NCI-H1092 (cell line): ENCODE data around the gene KIF1A.
"Not testable (repeated sequence)": the region's sequence is repeated elsewhere in the genome, so short reads cannot be mapped to it uniquely, and the experiment has no call there.

Source experiments
- DNase-seq: peaks from one replicate; lab custom pipeline; 2025; lab: John Stamatoyannopoulos, UW

The KIF1A gene

DNA sequence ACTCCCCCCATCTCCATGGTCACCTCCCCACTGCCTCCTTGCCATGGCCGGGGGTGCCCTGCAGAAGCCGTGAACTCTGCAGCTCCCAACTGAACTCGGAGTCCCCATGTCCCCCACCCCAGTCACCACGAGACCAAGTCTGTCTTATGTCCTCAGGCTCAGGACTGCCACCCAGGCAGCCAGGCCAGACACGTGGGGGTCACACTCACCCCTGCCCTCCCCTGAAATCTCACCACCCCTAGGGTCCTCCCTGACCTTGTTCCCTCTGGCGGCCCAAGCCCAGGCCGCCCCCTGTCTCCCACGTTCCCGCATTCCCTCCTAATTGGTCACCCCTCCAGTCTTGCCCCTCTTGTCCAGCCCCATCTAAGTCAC lies 117.4 kb downstream of the KIF1A start:
- DNase-seq: no peak

DNA sequence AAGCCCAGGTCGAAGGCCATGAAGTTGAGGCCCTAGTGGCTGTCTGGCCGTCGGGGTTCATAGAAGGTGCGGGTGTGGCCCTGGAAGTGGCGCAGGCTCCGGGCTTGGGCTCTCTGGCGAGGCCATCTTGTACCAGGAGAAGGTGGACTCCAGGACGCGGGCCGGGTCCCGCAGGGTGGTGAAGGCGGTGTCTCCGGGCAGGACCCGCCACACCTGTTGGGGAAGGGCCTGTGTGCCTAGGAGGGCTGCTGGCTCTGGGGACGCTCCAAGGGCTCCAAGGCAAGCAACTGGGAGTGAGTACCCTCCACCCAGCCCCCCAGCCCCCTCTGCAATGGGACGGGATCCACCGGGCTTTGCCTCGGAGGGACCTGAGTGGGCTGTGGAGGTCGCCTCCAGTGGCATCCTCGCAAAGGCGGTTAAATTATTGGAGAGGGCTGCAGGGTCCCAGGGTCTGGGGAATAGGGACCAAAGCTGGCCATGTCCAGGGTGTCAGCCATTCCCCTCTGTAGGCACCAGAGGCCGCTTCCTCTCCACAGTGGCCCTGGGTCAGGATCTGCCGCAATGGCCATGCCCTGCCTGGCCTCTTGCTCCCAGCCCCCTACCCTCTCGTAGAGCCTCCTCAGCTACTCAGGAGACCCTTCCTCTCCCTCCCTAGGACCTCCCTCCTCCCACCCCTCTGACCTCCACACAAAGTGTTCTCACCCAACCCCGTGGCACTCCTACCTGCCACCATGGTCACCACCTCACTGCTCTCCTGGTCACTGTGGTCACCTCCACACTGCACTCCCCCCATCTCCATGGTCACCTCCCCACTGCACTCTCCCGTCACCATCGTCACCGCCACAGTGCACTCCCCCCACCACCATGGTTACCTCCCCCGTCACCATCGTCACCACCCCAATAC lies 118.0 kb downstream of the KIF1A start:
- DNase-seq: no peak

DNA sequence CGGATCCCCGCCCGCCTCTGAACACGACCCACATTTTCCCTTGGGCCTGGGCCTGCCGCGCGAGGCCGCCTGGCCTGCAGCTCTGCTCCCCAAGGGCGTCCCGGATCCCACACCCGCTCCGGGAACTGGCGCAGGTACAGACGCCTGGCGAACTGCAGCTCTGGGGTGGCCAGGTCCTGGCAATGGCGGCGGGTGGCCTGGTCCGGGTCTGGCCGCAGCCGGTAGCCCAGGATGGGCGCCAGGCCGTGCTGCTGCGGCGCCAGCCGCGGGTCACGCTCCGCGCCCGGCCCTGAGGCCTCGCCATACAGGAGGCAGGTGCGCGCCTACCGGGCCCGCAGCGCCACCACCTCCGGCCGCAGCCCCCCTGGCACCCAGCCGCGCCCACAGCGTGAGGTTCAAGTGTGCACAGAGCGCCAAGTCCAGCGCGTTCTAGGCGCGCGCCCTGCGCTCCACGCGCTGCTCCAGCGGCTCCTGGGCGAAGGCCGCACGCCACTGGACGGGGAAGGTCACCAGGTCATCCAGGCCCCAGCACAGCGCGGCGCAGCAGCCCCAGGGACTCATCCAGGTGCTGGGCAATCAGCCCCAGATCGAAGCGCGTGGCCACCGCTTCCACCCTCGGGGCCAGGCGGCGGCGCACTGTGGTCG lies 118.8 kb downstream of the KIF1A start:
- DNase-seq: no peak

DNA sequence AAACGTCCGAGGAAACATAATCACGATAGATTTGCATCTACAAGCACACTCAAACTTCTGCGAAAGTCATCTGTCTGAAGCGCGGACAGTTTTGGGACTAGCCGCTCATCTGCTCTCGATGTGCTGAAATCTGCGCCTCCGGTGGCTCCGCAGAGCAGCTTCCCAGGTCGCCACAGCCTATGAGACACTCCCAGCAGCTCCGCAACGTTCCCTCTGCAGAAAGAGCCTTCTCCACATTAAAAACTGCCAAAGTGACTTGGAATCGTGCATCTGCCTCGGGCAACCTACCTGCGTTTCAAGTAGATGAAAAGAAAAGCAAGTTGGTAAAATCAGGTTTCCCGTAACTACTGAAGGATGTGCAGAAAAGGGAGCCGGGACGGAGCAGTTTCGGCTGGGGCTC lies 119.4 kb downstream of the KIF1A start:
- not testable (repeated sequence) for DNase-seq

DNA sequence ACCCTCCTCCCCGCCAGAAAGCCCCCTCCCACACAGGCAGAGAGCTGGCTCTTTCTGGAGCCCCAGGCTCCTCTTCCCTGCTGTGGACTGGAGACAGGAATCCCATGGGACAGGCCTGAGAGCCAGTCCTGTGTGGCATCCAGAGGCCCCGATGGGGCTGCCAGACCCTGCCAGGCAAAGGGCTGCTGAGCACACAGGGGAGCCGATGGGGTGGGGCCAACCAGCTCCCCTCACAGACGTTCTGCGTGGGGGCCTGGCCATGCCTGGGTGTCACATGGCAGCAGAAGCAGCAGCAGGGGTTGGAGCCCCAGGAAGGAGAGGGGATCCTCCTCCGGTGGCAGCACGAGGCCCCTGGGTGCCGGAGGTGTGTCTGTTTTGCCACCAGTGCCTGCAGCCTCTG lies 120.2 kb downstream of the KIF1A start:
- DNase-seq: not testable (repeated sequence)

DNA sequence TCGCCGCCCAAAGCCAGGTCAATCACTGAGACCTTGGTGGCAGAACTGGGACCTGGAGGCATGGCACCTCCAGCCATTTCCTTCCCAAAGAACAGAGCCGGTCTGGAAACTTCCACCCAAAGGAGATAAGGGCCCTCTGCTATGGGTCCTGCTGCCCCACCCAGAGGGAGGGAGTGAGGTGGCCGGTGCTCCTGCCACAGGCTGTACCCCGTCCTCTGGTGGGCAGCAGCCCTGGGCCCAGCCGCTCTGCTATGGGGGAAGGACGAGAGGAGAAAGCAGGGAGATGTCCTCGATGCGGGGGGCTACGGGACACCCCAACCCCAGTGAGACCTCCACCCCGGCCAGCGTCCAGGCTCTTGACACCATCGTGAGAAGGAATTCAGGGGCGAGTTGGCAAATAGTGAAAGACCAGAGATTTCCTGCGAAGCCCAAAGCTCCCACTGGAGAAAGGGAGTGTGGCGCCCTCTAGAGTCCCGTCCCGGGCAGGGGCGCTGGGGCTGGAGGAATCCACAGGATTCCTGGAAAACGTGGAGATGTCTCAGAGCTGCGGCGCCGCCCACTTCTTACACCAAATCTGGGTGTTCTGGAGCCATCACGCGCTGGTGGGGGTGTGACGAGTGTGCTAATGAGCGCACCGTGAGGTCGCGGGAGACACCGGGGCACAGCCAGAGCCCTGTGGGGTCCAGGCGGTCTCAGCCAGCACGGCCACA lies 121.0 kb downstream of the KIF1A start:
- not testable (repeated sequence) for DNase-seq

DNA sequence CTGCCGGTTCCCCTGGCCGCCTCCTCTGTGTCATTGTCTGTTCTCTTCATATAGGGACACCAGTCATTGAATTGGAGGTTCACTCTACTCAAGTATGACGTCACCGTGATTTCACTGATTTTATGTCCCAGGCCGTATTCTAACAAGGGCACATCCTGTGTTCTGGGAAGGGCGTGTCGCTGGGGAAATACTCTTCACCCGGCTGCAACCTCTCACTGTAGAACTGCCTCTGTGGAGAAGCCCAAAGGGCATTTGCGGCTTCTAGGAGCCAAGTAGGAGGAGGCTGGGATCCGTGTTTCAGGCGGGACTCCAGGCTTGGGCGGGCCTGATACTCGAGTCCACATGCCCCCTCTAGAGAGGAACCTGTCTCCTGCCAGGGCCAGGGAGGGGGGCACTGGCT lies 123.5 kb downstream of the KIF1A start:
- not testable (repeated sequence) for DNase-seq

DNA sequence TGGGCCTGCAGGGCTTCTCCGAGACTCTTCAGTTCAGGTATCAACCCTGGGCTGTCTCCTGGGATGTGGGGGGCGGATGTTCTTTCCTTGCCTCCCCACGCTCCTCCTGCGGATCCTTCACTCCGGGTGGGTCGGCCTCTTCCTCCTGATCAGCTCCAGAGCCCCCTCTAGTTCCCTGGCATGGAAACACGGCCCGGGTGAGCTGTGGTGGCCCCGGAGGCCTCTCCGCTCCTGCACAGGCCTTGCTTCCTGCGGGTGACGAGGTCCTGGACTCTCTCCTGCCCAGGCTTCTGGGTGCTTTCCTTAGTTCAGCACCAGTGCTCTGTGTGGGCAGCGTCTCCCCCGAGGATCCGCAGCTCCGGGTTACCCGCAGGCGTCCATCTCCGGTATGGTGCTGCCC lies 124.4 kb downstream of the KIF1A start:
- DNase-seq: not testable (repeated sequence)

DNA sequence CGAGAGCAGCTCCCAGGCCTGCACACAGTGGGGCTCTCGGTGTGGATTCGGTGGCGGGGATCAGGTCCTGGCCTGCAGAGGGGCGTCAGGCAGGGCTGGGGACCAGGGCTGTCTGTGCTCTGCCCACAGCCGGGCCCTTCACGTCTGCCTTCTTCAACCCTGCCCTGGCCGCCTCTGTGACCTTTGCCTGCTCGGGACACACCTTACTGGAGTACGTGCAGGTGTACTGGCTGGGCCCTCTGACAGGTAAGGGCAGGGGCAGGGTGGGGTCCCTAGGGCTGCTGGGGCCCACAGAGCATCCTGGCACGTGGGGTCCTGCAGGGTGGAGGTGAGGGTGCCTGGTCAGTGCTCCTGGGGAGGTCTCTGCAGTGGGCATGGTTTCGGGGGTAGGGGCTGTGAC lies 125.7 kb downstream of the KIF1A start:
- not testable (repeated sequence) for DNase-seq

DNA sequence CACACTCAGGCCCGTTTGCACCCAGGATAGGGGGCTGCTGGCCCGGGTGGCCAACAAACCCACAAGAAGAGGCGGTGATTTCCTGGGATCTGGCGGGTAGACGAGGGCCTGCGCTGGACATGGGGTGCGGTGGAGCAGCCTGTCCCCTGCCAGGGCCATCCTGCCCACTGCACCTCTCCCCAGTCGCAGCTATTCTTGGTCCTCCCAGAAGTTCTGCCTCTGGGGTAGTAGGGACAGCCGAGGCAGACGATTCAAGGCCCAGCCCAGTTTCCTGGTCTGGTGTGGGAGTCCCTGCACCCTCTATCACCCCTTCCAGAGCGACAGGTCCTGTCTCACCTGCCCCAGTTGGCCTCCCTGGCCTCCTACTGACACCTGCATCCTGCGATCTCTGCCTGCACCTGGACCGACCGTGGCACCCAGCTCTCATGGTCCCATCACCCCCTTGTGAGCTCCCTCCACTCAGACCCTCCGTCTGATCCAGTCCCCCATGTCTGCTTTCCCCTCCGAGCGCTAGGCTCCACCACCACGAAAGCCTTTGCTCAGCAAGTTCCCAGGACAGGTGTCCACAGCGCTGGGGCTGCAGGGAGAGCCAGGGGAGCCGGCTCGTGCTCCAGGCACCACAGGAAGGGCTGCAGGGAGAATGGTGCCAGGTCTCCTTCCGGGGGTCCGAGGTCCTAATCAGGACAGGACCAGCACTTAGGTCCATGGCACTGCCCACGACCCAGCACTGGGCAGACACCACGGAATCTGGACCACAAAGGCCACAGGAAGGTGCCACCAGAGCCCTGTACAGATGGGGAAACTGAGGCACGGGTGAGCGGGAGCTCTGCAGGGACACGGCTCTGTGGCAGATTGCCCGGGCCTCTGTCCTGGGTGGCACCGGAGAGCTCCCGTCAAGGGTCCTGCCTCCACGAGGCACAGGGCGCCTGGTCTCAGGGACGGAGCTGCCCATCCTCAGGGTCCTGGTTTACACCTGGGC lies 127.1 kb downstream of the KIF1A start:
- DNase-seq: not testable (repeated sequence)

DNA sequence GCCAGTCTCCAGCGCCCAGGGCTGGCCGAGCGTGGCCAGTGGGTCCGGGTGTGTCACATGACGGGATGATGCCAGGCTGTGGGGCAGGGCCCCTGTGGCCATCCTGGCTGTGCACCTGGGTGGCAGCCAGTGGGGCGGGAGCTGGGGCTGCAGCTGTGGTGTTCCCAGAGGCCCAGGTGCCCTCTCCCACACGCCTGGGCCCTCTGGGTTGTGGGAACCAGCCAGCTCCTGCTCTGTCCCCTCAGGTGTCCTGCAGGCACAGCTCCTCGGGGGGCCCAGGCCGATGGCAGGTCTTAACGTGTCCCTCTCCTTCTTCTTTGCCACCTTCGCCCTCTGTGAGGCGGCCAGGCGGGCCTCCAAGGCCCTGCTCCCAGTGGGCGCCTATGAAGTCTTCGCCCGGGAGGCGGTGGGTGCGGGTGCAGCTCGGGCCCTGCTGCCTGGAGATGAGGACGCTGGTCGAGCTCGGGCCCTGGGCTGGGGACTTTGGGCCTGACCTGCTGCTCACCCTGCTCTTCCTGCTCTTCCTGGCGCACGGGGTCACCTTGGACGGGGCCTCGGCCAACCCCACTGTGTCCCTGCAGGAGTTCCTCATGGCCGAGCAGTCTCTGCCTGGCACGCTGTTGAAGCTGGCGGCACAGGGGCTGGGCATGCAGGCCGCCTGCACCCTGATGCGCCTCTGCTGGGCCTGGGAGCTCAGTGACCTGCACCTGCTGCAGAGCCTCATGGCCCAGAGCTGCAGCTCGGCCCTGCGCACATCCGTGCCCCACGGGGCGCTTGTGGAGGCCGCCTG lies 128.2 kb downstream of the KIF1A start, which contains the start of gene AQP12A:
Gene AQP12A, plus strand, starts transcription at position 236 of the 790 bp plus-strand sequence. Its CDS starts 48 bp downstream, at position 284.
- DNase-seq: not testable (repeated sequence)

DNA sequence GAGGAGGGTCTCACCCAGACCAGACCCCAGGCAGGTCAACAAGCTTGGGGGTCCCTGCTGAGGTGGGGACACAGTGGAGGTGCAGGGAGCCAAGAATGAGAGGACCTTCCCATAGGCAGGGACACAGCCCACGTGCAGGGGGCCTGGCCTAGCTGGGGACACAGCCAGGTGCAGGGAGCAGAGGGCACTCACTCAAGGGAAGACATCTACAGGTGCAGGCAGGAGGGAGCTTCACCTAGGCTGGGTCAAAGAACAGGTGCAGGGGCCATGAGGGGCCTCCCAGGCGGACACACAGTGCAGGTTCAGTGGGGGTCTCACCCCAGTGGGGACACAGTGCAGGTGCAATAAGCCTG lies 129.0 kb downstream of the KIF1A start:
- not testable (repeated sequence) for DNase-seq

DNA sequence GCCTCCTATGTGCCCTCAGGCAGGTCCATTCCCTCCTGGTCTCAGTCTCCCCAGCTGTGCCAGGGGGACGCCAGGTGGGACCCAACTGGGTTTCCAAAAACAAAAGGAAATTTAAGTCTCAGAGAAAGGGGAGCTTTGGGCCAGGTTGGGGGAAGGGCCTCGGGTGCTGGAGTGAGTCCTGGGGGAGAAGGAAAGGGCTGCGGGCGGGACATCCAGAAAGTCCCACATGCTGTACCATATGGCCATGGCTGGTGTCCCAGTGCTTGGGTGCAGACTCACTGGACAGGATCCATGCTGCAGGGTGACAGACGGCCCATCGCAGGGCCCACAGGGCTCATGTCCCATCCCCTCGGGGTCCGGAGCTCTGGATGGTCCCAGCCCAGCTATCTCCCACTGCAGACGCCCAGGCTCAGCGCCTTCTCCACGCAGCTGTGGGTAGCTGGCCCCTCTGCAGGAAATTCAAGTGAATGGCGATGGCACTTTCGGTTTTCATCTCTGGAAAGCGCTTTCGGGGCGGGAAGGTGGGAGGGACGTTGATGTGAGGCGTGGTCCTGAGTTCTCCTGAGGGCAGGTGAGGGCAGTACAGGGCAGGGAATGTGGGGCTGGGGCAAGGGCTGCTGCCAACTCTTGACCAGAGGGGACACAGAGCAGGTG lies 129.5 kb downstream of the KIF1A start:
- DNase-seq: not testable (repeated sequence)

DNA sequence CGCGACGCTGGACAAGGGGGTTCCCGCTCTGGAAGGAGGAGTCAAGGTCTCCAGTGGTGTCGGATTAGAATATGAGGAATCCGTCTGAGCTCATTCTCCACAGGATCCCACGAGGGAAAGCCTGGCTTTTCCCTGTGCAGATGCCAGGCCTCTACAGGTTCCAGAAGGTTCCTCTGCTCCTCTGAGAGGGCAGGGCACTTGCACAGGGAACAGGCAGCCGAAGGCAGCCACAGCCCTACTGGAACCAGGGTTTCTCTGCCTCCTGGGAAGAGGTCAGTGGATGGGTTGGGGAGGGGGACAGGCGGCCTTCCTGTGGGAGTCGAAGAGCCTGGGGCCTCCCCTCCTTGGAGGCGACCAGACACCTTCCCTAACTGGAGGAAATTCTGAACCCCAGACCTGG lies 130.0 kb downstream of the KIF1A start:
- no peak for DNase-seq

DNA sequence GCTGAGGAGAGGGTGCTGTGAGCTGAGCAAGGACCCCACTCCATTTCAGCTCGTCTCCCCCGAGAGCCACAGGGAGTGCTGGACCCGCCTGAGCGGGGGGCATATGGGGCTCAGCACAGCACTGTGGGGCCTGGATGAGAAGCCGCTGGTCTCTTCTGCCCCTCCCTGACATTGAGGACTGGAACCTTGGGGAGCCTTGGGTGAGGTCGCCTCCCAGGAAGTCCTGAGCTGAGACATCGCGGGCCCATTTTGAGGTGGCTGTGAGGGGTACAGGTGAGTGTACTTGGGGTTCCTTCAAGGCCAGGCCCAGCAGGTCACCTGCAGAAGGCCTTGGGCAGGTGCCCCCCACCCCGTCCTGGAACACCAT lies 131.5 kb downstream of the KIF1A start:
- DNase-seq: no peak

DNA sequence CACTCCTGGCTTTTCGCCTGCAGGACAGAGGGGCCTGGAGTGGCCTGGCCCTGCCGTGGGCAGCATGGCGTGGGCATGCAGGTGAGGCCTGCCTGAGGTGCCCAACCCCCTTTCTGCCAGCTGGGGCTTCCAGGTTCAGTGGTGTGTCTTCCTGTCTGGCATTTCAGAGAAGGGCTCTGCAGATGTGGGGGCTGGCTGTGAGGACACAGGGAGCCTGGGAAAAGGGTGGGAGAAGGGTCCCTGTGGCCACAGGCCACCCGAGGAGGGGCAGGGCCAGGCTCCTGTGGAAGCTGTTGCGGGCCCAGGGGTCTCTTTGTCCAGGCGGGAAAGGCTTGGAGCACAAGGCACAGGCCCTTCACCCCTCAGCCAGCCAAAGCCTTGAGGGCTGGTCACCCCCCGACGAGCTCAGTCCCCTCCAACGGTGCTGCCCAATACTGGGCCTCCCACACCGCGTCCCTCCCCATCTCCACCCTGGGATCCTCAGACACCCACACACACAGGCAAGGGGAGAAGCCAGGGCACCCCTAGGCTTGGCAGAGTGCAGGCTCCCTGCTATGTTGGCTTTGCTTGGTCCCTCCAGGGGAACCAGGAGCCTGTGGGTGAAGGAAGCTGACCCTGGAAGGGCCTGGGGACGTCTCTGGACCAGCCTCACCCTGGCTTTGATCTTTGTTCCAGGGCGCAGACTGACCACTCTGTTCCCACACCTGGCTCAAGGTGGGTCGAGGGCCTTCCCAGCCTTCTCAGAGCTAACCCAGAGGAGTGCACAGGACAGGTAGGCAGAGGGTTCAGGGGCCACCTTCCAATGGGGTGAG lies 132.1 kb downstream of the KIF1A start:
- no peak for DNase-seq

DNA sequence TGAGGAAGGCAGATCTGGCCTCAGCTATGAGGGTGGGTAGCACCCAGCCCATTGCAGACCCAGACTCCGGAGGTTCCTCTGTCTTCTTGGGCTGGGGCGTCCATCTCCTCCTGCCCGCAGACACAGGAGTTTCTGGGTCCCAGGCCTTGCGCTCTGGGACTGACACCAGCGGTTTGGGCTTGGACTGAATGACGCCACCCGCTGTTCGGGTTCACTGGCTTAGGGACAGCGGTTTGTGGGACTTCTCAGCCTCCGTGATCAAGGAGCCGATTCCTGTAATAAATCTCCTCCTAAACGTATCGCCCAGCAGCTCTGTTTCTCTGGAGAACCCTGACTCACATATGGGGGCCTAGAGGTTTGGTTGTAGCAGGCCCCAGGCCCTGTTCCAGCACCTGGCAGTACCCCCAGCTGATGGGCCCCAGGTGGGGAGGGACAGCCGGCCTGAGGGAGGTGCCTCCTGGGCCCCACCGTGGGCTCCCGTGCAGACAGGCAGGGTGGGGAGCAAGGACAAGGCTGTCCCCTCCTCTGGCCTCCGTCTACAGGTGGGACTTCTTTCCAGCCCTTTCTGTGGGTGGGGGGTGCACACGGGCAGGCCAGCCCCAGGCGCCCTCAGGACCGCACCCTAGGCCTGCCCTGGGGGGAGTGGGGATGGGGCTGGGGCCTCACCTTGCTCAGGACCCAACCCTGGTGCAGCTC lies 132.8 kb downstream of the KIF1A start:
- DNase-seq: no peak

DNA sequence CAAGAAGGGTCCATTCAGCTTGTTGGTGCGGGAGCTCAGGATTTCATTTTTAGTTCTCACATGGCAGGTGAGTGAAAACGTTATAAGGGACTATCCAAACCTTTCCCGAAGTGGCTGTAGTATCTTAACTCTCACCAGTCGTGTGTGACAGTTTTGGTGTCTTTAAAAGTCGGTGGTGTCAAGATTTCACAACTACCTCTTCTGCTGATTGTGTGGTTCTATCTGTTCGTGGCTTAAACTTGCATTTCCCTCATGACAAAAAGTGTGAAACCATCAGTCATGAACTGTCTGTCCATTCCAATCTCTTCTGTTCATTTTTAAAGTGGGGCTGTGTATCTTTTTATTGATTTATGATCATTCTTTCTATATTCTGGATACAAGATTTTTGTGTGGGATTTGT lies 133.6 kb downstream of the KIF1A start:
- DNase-seq: no peak
